Measurements from ENCODE around the gene INPP5D. TPM values are rescaled to one million over a fixed set of nuclear protein-coding genes. Genes with fewer than 3 reads are reported as not detected.

Gene INPP5D
- total RNA-seq, 1 donor from 2014 or later: 8.9 TPM

DNA sequence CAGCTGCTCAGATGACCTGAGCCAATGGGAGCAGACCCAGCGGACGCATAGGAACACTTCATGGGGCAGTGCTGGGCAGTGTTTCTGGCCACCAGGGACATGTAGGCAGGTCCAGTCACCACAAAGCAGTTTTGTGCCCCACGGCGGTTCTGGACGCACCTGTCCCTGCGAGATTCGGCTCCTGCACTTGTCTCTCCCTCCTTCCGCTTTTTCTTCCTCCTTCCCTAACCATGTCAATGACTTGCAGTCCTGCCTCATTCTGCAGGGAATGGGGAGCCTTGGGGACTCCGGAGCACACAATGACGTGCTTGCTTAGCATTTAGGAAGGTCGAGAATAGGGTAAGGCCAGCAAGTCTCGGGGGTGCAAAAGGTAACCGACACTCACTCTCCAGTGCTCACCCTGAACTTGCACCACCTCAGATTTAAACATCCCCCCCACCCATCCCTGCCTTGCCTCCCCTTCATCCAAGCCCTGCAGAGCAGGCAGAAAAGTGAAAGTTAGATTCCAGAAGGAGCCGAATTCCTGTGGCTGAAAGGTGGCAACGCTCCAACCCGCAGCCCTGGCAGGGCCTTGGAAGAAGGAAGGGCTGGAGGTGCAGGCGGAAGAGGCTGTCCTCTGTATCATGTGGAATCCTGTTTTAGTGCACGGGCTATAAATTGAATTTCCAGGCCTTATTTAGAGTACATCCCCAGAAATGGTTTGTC lies 150.9 kb downstream of the INPP5D start:
- no peak overlapping the region for H3K4me3 Mint-ChIP-seq
- DNase-seq (ENCODE audit: low spot score in 2 of 2, unreplicated experiment in 2 of 2): peak in 1 of 2 experiments; percentile 61
- peaks cover 2% of the 10 kb centered on the region for H3K27me3 Mint-ChIP-seq (ENCODE audit: low read depth)
- no peak overlapping the region for H3K27ac Mint-ChIP-seq
- H3K36me3 Mint-ChIP-seq: no peaks in the 10 kb centered on the region
- no peaks in the 10 kb centered on the region for H3K9me3 Mint-ChIP-seq
- peaks cover 11% of the 10 kb centered on the region for H3K4me1 Mint-ChIP-seq
- TF ChIP-seq, protein P1, sequence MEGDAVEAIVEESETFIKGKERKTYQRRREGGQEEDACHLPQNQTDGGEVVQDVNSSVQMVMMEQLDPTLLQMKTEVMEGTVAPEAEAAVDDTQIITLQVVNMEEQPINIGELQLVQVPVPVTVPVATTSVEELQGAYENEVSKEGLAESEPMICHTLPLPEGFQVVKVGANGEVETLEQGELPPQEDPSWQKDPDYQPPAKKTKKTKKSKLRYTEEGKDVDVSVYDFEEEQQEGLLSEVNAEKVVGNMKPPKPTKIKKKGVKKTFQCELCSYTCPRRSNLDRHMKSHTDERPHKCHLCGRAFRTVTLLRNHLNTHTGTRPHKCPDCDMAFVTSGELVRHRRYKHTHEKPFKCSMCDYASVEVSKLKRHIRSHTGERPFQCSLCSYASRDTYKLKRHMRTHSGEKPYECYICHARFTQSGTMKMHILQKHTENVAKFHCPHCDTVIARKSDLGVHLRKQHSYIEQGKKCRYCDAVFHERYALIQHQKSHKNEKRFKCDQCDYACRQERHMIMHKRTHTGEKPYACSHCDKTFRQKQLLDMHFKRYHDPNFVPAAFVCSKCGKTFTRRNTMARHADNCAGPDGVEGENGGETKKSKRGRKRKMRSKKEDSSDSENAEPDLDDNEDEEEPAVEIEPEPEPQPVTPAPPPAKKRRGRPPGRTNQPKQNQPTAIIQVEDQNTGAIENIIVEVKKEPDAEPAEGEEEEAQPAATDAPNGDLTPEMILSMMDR (IDR thresholded peaks at IDR 0.05; ENCODE audit: unreplicated experiment): no peak

DNA sequence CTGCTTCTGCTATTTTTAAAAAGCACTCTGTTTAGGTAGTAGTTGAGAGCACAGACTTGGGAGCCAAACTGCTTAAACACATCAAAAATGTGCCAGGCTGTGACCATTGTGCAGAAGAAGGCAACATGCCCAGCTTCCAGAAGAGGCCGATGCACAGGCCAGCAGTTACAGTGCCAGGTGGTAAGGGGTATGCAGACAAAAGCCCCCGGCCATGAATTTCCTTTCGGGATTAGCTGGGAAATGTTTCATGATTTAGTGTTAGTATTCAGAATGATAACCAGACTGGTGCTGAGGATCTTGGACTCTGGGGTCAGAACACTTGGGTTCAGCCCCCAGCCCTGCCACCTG lies 151.4 kb downstream of the INPP5D start:
- H3K4me3 Mint-ChIP-seq: no peak overlapping the region
- TF ChIP-seq, protein P1 (IDR thresholded peaks at IDR 0.05; ENCODE audit: unreplicated experiment): no peak
- no peaks in the 10 kb centered on the region for H3K36me3 Mint-ChIP-seq
- H3K27me3 Mint-ChIP-seq (ENCODE audit: low read depth): peaks cover 2% of the 10 kb centered on the region
- no peak overlapping the region for H3K27ac Mint-ChIP-seq
- no peaks in the 10 kb centered on the region for H3K9me3 Mint-ChIP-seq
- no peak for DNase-seq (ENCODE audit: low spot score in 2 of 2, unreplicated experiment in 2 of 2)
- H3K4me1 Mint-ChIP-seq: peaks cover 11% of the 10 kb centered on the region

DNA sequence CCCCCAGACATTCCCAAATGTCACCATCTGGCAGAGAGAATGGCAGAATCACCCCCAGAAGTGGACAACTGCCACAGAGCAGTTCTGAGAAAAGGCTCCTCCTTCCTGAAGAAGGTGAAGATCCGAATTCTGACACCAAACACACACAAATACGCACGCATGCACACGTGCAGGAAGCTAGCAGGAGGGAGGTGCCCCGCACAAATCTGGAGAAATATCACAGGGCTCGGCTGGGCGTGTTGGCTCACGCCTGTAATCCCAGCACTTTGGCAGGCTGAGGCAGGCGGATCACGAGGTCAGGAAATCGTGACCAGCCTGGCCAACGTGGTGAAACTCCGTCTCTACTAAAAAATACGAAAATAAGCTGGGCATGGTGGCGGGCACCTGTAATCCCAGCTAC lies 152.9 kb downstream of the INPP5D start:
- DNase-seq (ENCODE audit: low spot score in 2 of 2, unreplicated experiment in 2 of 2): no peak
- Mint-ChIP-seq H3K4me1 (peaks cover 11% of the 10 kb centered on the region), H3K27ac (no peak overlapping the region), H3K9me3 (no peaks in the 10 kb centered on the region), H3K4me3 (no peak overlapping the region), H3K36me3 (no peaks in the 10 kb centered on the region), H3K27me3 (ENCODE audit: low read depth) (peaks cover 2% of the 10 kb centered on the region)
- TF ChIP-seq, protein P1 (IDR thresholded peaks at IDR 0.05; ENCODE audit: unreplicated experiment): no peak

DNA sequence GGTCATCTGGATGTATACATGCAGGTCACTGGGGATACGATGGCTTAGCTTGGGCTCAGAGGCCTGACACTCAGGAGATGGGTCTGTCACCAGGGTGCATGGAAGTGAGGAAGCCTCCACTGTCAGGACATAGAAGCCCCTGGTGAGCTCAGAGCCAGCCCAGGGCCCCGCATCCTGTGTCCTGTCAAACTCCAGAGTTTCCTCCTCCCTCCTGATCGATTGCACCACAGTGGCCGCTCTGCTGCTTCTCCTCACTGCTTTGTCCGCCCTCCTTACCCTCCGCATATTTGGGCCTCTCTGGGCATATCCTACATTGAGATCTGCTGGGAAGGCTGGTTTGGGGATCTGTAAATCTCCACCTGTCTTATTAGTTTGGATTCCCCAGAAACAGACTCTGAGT lies 153.8 kb downstream of the INPP5D start:
- no peaks in the 10 kb centered on the region for H3K9me3 Mint-ChIP-seq
- H3K4me3 Mint-ChIP-seq: no peak overlapping the region
- peaks cover 10% of the 10 kb centered on the region for H3K4me1 Mint-ChIP-seq
- TF ChIP-seq, protein P1 (IDR thresholded peaks at IDR 0.05; ENCODE audit: unreplicated experiment): no peak
- no peaks in the 10 kb centered on the region for H3K36me3 Mint-ChIP-seq
- H3K27ac Mint-ChIP-seq: no peak overlapping the region
- peaks cover 2% of the 10 kb centered on the region for H3K27me3 Mint-ChIP-seq (ENCODE audit: low read depth)
- DNase-seq (ENCODE audit: low spot score in 2 of 2, unreplicated experiment in 2 of 2): no peak

DNA sequence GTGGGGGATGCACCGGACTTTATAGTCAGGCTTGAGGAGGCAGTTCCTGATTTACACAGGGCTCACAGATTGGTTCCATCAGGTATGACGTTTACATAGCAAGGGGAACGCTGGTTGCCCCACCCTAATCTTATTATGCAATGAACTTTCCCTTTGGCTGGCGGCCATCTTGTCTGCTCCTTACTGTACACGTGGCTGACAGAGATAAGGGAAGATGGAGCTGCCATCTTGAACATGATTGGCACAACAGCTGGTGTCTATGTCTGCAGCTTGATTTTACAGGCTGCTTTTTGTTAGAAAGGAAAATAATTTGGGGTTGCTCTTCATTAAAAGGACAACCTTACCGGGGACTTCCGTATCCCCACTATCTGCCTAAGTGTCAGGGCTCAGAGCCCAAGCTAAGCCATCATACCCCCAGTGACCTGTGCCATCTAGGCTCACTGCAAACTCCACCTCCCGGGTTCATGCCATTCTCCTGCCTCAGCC lies 157.8 kb downstream of the INPP5D start:
- H3K36me3 Mint-ChIP-seq: no peaks in the 10 kb centered on the region
- no peaks in the 10 kb centered on the region for H3K4me1 Mint-ChIP-seq
- no peak overlapping the region for H3K27ac Mint-ChIP-seq
- DNase-seq (ENCODE audit: low spot score in 2 of 2, unreplicated experiment in 2 of 2): no peak
- peaks cover 3% of the 10 kb centered on the region for H3K27me3 Mint-ChIP-seq (ENCODE audit: low read depth)
- TF ChIP-seq, protein P1 (IDR thresholded peaks at IDR 0.05; ENCODE audit: unreplicated experiment): no peak
- H3K4me3 Mint-ChIP-seq: no peak overlapping the region
- H3K9me3 Mint-ChIP-seq: no peaks in the 10 kb centered on the region
